HG02623 (cell line): ENCODE results near the gene OSBPL10.
"Not testable (repeated sequence)": the region's sequence is repeated elsewhere in the genome, so short reads cannot be mapped to it uniquely, and the experiment has no call there.

Source experiments
- ATAC-seq: cut with Tn5 transposase; IDR thresholded peaks from one replicate; pipeline ENCODE4 v1.9.1; 2021; ENCODE audit warnings: moderate library complexity; ENCODE audit not compliant: unreplicated experiment

Gene OSBPL10

GRCh38 chr3:31819441-31819840 is 161.6 kb downstream of the OSBPL10 start:
- ATAC-seq = no peak

- no peak for ATAC-seq
Measured at GRCh38 chr3:31817411-31817966, 163.6 kb downstream of the OSBPL10 start.

GRCh38 chr3:31815631-31816440 is 165.2 kb downstream of the OSBPL10 start:
- ATAC-seq = no peak

GRCh38 chr3:31815006-31815405 is 166.1 kb downstream of the OSBPL10 start:
- ATAC-seq = no peak

GRCh38 chr3:31813686-31814085 is 167.4 kb downstream of the OSBPL10 start:
- no peak for ATAC-seq

GRCh38 chr3:31813197-31813596 is 167.9 kb downstream of the OSBPL10 start:
- ATAC-seq = no peak

- no peak for ATAC-seq
Measured at GRCh38 chr3:31810991-31811433, 170.1 kb downstream of the OSBPL10 start.

- no peak for ATAC-seq
Measured at GRCh38 chr3:31808143-31808720, 172.8 kb downstream of the OSBPL10 start.

GRCh38 chr3:31804251-31805051 is 176.6 kb downstream of the OSBPL10 start:
- ATAC-seq = no peak

- ATAC-seq = no peak
Measured at GRCh38 chr3:31802981-31803740, 177.9 kb downstream of the OSBPL10 start.

- ATAC-seq = no peak
Measured at GRCh38 chr3:31800436-31800835, 180.6 kb downstream of the OSBPL10 start.

GRCh38 chr3:31798840-31799239 is 182.2 kb downstream of the OSBPL10 start:
- no peak for ATAC-seq

- no peak for ATAC-seq
Measured at GRCh38 chr3:31793821-31794220, 187.2 kb downstream of the OSBPL10 start.

- ATAC-seq = no peak
Measured at GRCh38 chr3:31791090-31791430, 190.0 kb downstream of the OSBPL10 start.

GRCh38 chr3:31790193-31791089 is 190.6 kb downstream of the OSBPL10 start:
- no peak for ATAC-seq

GRCh38 chr3:31789429-31789828 is 191.6 kb downstream of the OSBPL10 start:
- no peak for ATAC-seq

GRCh38 chr3:31785734-31786133 is 195.3 kb downstream of the OSBPL10 start:
- no peak for ATAC-seq

- no peak for ATAC-seq
Measured at GRCh38 chr3:31785286-31785685, 195.8 kb downstream of the OSBPL10 start.

GRCh38 chr3:31783851-31784250 is 197.2 kb downstream of the OSBPL10 start:
- not testable (repeated sequence) for ATAC-seq

GRCh38 chr3:31782306-31782705 is 198.8 kb downstream of the OSBPL10 start:
- not testable (repeated sequence) for ATAC-seq
